Activated CD4-positive, alpha-beta T cell treated with anti-CD3 and anti-CD28 coated beads, Interleukin-2, amount 10 ng/mL, durations not matched to agents 24 days and 14 days (primary cell): ENCODE data around the gene TBC1D3G. TPM values are rescaled to one million over a fixed set of nuclear protein-coding genes. Genes with fewer than 3 reads are reported as not detected.
"Not testable (repeated sequence)": the region's sequence is repeated elsewhere in the genome, so short reads cannot be mapped to it uniquely, and the experiment has no call there.

ENCODE experiments used
- DNase-seq: peaks from one replicate; pipeline ENCODE4 v3.0.0; 2022
- H3K27ac Mint-ChIP-seq: one replicate; pipeline ENCODE4 v1.8.0; 2022; ENCODE audit warnings: mild to moderate bottlenecking, mixed read lengths
- H3K27me3 Mint-ChIP-seq: one replicate; pipeline ENCODE4 v1.8.0; 2022; ENCODE audit warnings: mixed read lengths
- H3K36me3 Mint-ChIP-seq: one replicate; pipeline ENCODE4 v1.8.0; 2022; ENCODE audit warnings: low read depth, mild to moderate bottlenecking, mixed read lengths
- H3K4me1 Mint-ChIP-seq: one replicate; pipeline ENCODE4 v1.8.0; 2021; ENCODE audit warnings: mixed read lengths
- H3K4me3 Mint-ChIP-seq: one replicate; pipeline ENCODE4 v1.8.0; 2022; ENCODE audit warnings: mild to moderate bottlenecking, moderate library complexity, mixed read lengths
- H3K9me3 Mint-ChIP-seq: one replicate; pipeline ENCODE4 v1.8.0; 2021; ENCODE audit warnings: mixed read lengths
- intact Hi-C: fragments of 100-400 bp; cut with micrococcal nuclease; formaldehyde crosslinking; loops from one replicate; pipeline ENCODE4 v1.15.1; 2023
- total RNA-seq: library from RNA; stranded (reverse); gene quantifications from 2 replicates; pipeline ENCODE4 v1.2.3, GENCODE V29; 2022

The TBC1D3G gene
- total RNA-seq = not detected in 2 replicates

DNA sequence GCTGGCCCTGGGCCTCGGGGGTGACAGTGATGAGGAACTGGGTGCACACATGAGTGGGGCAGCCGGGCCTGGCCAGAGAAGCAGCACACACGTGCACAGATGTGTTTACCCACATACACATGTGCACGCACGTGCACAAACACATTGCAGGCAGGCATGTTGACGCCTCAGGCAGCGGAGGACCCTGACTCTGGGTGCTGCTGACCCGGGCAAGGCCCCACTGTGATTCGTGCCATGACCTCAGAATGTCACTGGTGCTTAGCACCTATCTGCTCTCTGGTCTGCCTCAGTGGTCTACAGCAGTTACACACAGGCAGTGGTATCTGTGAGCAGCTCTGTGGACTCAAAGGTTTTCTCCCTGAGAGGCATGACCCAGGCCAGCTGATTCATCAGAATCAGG, at the start of gene TBC1D3G:
Gene TBC1D3G (plus strand): TSS at position 301 of the 400 bp plus-strand sequence. CDS start 1,528 bp downstream, outside the sequence.
- intact Hi-C loops, H3K27ac Mint-ChIP-seq, H3K36me3 Mint-ChIP-seq, DNase-seq, H3K4me3 Mint-ChIP-seq, H3K4me1 Mint-ChIP-seq, H3K9me3 Mint-ChIP-seq, H3K27me3 Mint-ChIP-seq: not testable (repeated sequence)

GRCh38 chr17:36283256-36283655, 40.4 kb upstream of the TBC1D3G start:
- H3K27ac Mint-ChIP-seq, H3K9me3 Mint-ChIP-seq, intact Hi-C loops, DNase-seq, H3K27me3 Mint-ChIP-seq, H3K4me1 Mint-ChIP-seq, H3K4me3 Mint-ChIP-seq, H3K36me3 Mint-ChIP-seq: not testable (repeated sequence)

DNA sequence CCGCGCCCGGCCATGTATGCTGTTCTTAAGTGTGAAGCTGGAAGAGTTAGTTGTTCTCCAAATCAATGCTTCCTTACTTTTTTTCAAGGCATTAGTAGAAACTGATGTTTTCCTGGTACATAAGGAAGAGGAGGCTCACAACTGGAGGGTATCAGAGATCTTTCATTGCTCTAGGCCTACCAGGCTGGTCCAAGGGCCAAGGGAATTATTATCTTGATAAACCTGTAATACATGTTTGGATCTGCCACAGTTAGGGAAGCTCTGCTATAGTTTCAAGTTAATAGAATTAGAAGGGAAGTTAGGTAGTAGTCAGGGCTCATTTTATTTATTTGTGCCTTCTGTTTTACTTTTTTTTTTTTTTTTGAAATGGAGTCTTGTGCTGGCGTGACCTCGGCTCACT, 39.5 kb upstream of the TBC1D3G start:
- H3K4me3 Mint-ChIP-seq, H3K27me3 Mint-ChIP-seq, intact Hi-C loops, H3K9me3 Mint-ChIP-seq, DNase-seq, H3K36me3 Mint-ChIP-seq, H3K27ac Mint-ChIP-seq, H3K4me1 Mint-ChIP-seq: not testable (repeated sequence)

- H3K27ac Mint-ChIP-seq, H3K27me3 Mint-ChIP-seq, intact Hi-C loops, DNase-seq, H3K9me3 Mint-ChIP-seq, H3K36me3 Mint-ChIP-seq, H3K4me3 Mint-ChIP-seq, H3K4me1 Mint-ChIP-seq: not testable (repeated sequence)
Measured at GRCh38 chr17:36289965-36290612, 33.6 kb upstream of the TBC1D3G start.

DNA sequence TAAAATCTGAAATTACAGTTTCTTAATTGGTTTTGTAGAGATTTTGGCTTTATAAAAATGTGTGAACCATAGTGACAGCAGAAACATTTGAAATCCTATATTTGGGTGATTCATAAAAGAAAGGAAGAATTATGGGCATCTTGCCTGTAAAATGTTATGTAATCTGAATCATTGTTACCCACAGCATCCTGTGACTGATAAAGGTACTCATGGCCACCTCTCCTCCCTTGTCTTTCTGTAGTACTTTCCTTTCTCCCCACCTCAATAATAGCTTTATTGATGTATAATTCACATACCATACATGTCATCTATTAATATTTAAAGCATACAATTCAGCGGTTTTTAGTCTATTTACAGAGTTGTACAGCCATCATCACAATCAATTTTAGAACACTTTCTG, 28.5 kb upstream of the TBC1D3G start:
- H3K9me3 Mint-ChIP-seq, H3K4me3 Mint-ChIP-seq, DNase-seq, H3K36me3 Mint-ChIP-seq, intact Hi-C loops, H3K4me1 Mint-ChIP-seq, H3K27me3 Mint-ChIP-seq, H3K27ac Mint-ChIP-seq: not testable (repeated sequence)

DNA sequence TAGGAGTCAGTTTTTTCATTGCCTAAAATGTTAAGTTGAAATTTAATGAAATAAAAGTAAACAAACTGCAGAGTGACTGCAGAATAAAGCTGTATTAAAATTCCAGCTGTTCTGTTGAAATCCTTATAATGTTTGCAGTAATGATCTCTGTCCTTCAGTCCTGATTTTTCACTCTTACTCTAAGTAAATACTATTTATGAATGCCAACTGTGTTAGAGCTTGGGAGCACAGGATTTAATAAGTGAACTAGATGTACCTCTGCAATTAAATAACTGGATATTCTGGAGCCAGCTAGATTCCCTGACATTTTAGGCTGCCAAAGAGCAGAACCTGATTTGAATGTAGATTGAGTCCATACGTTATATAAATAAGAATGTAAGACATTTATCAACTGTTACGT, 7.9 kb upstream of the TBC1D3G start:
- H3K27ac Mint-ChIP-seq, H3K27me3 Mint-ChIP-seq, H3K4me3 Mint-ChIP-seq, H3K4me1 Mint-ChIP-seq, intact Hi-C loops, H3K9me3 Mint-ChIP-seq, DNase-seq, H3K36me3 Mint-ChIP-seq: not testable (repeated sequence)

DNA sequence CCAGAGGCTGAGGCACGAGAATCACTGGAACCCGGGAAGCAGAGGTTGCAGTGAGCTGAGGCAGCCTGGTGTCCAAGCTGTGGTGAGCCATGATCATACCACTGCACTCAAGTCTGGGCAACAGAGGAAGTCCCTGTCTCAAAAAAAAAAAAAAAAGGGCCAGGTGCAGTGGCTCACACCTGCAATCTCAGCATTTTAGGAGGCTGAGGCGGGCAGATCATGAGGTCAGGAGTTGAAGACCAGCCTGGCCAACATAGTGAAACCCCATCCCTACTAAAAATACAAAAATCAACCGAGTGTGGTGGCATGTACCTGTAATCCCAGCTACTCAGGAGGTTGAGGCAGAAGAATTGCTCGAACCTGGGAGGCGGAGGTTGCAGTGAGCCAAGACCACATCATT, 38.8 kb downstream of the TBC1D3G start:
- DNase-seq, H3K27ac Mint-ChIP-seq: not testable (repeated sequence)

GRCh38 chr17:36375938-36376337, 52.3 kb downstream of the TBC1D3G start:
- H3K4me1 Mint-ChIP-seq, H3K36me3 Mint-ChIP-seq, DNase-seq, H3K4me3 Mint-ChIP-seq, H3K9me3 Mint-ChIP-seq, H3K27ac Mint-ChIP-seq, intact Hi-C loops, H3K27me3 Mint-ChIP-seq: not testable (repeated sequence)

More for the DNA sequence above, 38.8 kb downstream of the TBC1D3G start:
- intact Hi-C loops, H3K9me3 Mint-ChIP-seq, H3K36me3 Mint-ChIP-seq, H3K27me3 Mint-ChIP-seq, H3K4me1 Mint-ChIP-seq, H3K4me3 Mint-ChIP-seq: not testable (repeated sequence)

Other genes with a start within 250 kb of the TBC1D3G start
- gene CCL3, start 233.7 kb upstream of the TBC1D3G start, total RNA-seq = 403 and 414 TPM in 2 replicates
- gene CCL4, start 220.1 kb upstream of the TBC1D3G start, total RNA-seq = 351 and 370 TPM in 2 replicates
- gene TBC1D3B, start 147.2 kb upstream of the TBC1D3G start, total RNA-seq = 8.9 and 9.8 TPM in 2 replicates
- 4.4 and 4.5 TPM in 2 replicates for gene CCL3L1, start 127.1 kb upstream of the TBC1D3G start, total RNA-seq
- gene CCL4L2, start 112.8 kb upstream of the TBC1D3G start, total RNA-seq = 11.5 and 11.9 TPM in 2 replicates
- 0.65 and 1.9 TPM in 2 replicates for gene TBC1D3I, start 59.3 kb upstream of the TBC1D3G start, total RNA-seq
- not detected in 2 replicates for gene TBC1D3H, start 64.6 kb downstream of the TBC1D3G start, total RNA-seq
- 47.3 and 48.5 TPM in 2 replicates for gene ZNHIT3, start 162.8 kb downstream of the TBC1D3G start, total RNA-seq
- 167 and 172 TPM in 2 replicates for gene MYO19, start 211.0 kb downstream of the TBC1D3G start, total RNA-seq
- gene PIGW, start 211.1 kb downstream of the TBC1D3G start, total RNA-seq = 30.4 and 30.5 TPM in 2 replicates
- gene GGNBP2, start 221.0 kb downstream of the TBC1D3G start, total RNA-seq = 70.2 and 75.3 TPM in 2 replicates